Mesenchymal stem cell (in vitro differentiated cells and primary cell): ENCODE results near the gene RBM5.

Experiments
- DNase-seq: peaks from one replicate; pipeline ENCODE4 v3.0.0-alpha.2; 2013
- H2AFZ ChIP-seq: one replicate; pipeline ENCODE4 v1.6.1; 2013; ENCODE audit warnings: low read depth, mild to moderate bottlenecking, control low read depth, inconsistent platforms, low read length, moderate library complexity
- H2AK5ac ChIP-seq: 2 replicates; pipeline ENCODE4 v1.6.1; 2013; ENCODE audit warnings: low read length, moderate library complexity, mild to moderate bottlenecking, inconsistent platforms; ENCODE audit not compliant: severe bottlenecking
- H2BK120ac ChIP-seq: one replicate; pipeline ENCODE4 v1.6.1; 2013; ENCODE audit warnings: low read depth, mild to moderate bottlenecking, inconsistent platforms, low read length, moderate library complexity
- H2BK12ac ChIP-seq, 2 experiments: one replicate each; pipeline ENCODE4 v1.6.1; 2013; ENCODE audit warnings: inconsistent platforms in 2 of 2, low read length in 2 of 2, mild to moderate bottlenecking in 2 of 2, moderate library complexity in 2 of 2, control low read depth in 1 of 2
- H2BK15ac ChIP-seq: one replicate; pipeline ENCODE4 v1.6.1; 2013; ENCODE audit warnings: mild to moderate bottlenecking, low read depth, inconsistent platforms; ENCODE audit not compliant: poor library complexity, severe bottlenecking
- H2BK5ac ChIP-seq: 2 replicates; pipeline ENCODE4 v1.6.1; 2013; ENCODE audit warnings: low read depth, mild to moderate bottlenecking, low read length, control low read depth, inconsistent platforms; ENCODE audit not compliant: poor library complexity, severe bottlenecking
- H3K14ac ChIP-seq, 2 experiments: one replicate each; pipeline ENCODE4 v1.6.1; 2013; ENCODE audit warnings: inconsistent platforms in 2 of 2, low read length in 2 of 2, control low read depth in 1 of 2, mild to moderate bottlenecking in 1 of 2, moderate library complexity in 1 of 2
- H3K18ac ChIP-seq, 2 experiments: one replicate each; pipeline ENCODE4 v1.6.1; 2013; ENCODE audit warnings: inconsistent platforms in 2 of 2, low read length in 2 of 2, control low read depth in 1 of 2, low read depth in 1 of 2, mild to moderate bottlenecking in 1 of 2
- H3K23ac ChIP-seq, 2 experiments: one replicate each; pipeline ENCODE4 v1.6.1; 2013; ENCODE audit warnings: inconsistent platforms in 2 of 2, low read length in 2 of 2, mild to moderate bottlenecking in 2 of 2, moderate library complexity in 2 of 2, control low read depth in 1 of 2
- H3K27ac ChIP-seq: 2 replicates; pipeline ENCODE4 v1.5.1; 2013; ENCODE audit warnings: mild to moderate bottlenecking, moderate library complexity, low read length, control low read depth, inconsistent platforms; ENCODE audit not compliant: poor library complexity, severe bottlenecking
- H3K27me3 ChIP-seq, 2 experiments: 2 replicates each; pipeline versions ENCODE4 v1.6.1 to v1.7.0; 2013; ENCODE audit warnings: low read length in 2 of 2, mild to moderate bottlenecking in 2 of 2, moderate library complexity in 2 of 2, control low read depth in 1 of 2, inconsistent platforms in 1 of 2; ENCODE audit not compliant: control insufficient read depth in 1 of 2, insufficient read depth in 1 of 2
- H3K36me3 ChIP-seq, 2 experiments: 2 replicates each; pipeline versions ENCODE4 v1.6.1 to v1.7.0; 2013; ENCODE audit warnings: low read length in 2 of 2, control low read depth in 1 of 2, inconsistent platforms in 1 of 2, low read depth in 1 of 2, mild to moderate bottlenecking in 1 of 2; ENCODE audit not compliant: insufficient read depth in 2 of 2, control insufficient read depth in 1 of 2
- H3K4ac ChIP-seq, 2 experiments: one replicate each; pipeline ENCODE4 v1.6.1; 2013; ENCODE audit warnings: inconsistent platforms in 2 of 2, low read length in 2 of 2, mild to moderate bottlenecking in 2 of 2, moderate library complexity in 2 of 2, control low read depth in 1 of 2, low read depth in 1 of 2
- H3K4me1 ChIP-seq: 2 replicates; pipeline ENCODE4 v1.6.1; 2013; ENCODE audit warnings: low read depth, low read length, control low read depth; ENCODE audit not compliant: control insufficient read depth, insufficient read depth
- H3K4me2 ChIP-seq: 2 replicates; pipeline ENCODE4 v1.6.1; 2013; ENCODE audit warnings: low read length, mild to moderate bottlenecking, inconsistent platforms; ENCODE audit not compliant: poor library complexity, severe bottlenecking
- H3K4me3 ChIP-seq, 2 experiments: 2 replicates each; pipeline versions ENCODE4 v1.5.1 to v1.7.0; 2013; ENCODE audit warnings: low read length in 2 of 2, mild to moderate bottlenecking in 2 of 2, control low read depth in 1 of 2, low read depth in 1 of 2; ENCODE audit not compliant: insufficient read depth in 1 of 2
- H3K79me1 ChIP-seq: replicated peaks from 2 replicates; pipeline ENCODE4 v1.6.1; 2013; ENCODE audit warnings: mild to moderate bottlenecking, control low read depth, low read length, inconsistent platforms; ENCODE audit not compliant: poor library complexity, severe bottlenecking
- H3K9ac ChIP-seq: 2 replicates; pipeline ENCODE4 v1.7.0; 2013; ENCODE audit warnings: mild to moderate bottlenecking, low read length, moderate library complexity
- H3K9me3 ChIP-seq: 2 replicates; pipeline ENCODE4 v1.7.0; 2013; ENCODE audit warnings: mild to moderate bottlenecking, low read length; ENCODE audit not compliant: control insufficient read depth
- H4K8ac ChIP-seq: one replicate; pipeline ENCODE4 v1.6.1; 2013; ENCODE audit warnings: inconsistent platforms, mild to moderate bottlenecking, low read length, moderate library complexity
- H4K91ac ChIP-seq: one replicate; pipeline ENCODE4 v1.6.1; 2013; ENCODE audit warnings: mild to moderate bottlenecking, low read length, inconsistent platforms
- WGBS: methylation state at CpG from one replicate; pipeline ENCODE4 v1.1.7; 2013; ENCODE audit warnings: mixed read lengths; 5-methylcytosine and 5-hydroxymethylcytosine counted together

Gene RBM5

GRCh38 chr3:50120364-50121071, 31.8 kb downstream of the RBM5 start:
- Histone ChIP-seq H3K27me3 (peaks cover 0 to 6% of the 10 kb centered on the region in 2 experiments), H3K27ac (no peak overlapping the region), H3K4ac (no peak overlapping the region), H3K9ac (no peak overlapping the region), H2BK120ac (no peak overlapping the region), H3K4me3 (no peak overlapping the region), H4K91ac (no peak overlapping the region), H2AFZ (no peak overlapping the region), H3K18ac (no peak overlapping the region), H3K4me2 (no peak overlapping the region), H2BK15ac (no peak overlapping the region), H3K9me3 (no peaks in the 10 kb centered on the region), H3K79me1 (peaks cover 2% of the 10 kb centered on the region), H3K4me1 (peaks cover 16% of the 10 kb centered on the region), H3K23ac (no peak overlapping the region), H4K8ac (no peak overlapping the region), H3K36me3 (peaks cover 54 to 75% of the 10 kb centered on the region in 2 experiments), H2BK5ac (no peak overlapping the region), H3K14ac (no peak overlapping the region), H2AK5ac (no peak overlapping the region), H2BK12ac (no peak overlapping the region)
- DNase-seq, result no peak
- WGBS, result 95% methylated on average over 10 of the region's 10 CpGs

GRCh38 chr3:50121072-50122032, 32.6 kb downstream of the RBM5 start:
- WGBS, result 40% methylated on average over 13 of the region's 13 CpGs
- Histone ChIP-seq H3K9me3 (no peaks in the 10 kb centered on the region), H3K4ac (no peak overlapping the region), H4K8ac (no peak overlapping the region), H3K9ac (peak overlapping the region; percentile 11), H2BK12ac (no peak overlapping the region), H2BK120ac (no peak overlapping the region), H2AFZ (no peak overlapping the region), H3K27me3 (peaks cover 0 to 14% of the 10 kb centered on the region in 2 experiments), H3K4me3 (no peak overlapping the region), H3K18ac (no peak overlapping the region), H3K36me3 (peaks cover 46 to 66% of the 10 kb centered on the region in 2 experiments), H2AK5ac (no peak overlapping the region), H3K4me1 (peaks cover 25% of the 10 kb centered on the region), H3K23ac (no peak overlapping the region), H3K79me1 (no peaks in the 10 kb centered on the region), H3K4me2 (no peak overlapping the region), H4K91ac (no peak overlapping the region), H2BK15ac (no peak overlapping the region), H2BK5ac (no peak overlapping the region), H3K27ac (no peak overlapping the region), H3K14ac (no peak overlapping the region)
- DNase-seq, result peak; percentile 82

GRCh38 chr3:50122071-50122470, 33.4 kb downstream of the RBM5 start:
- Histone ChIP-seq H2BK5ac (no peak overlapping the region), H3K18ac (no peak overlapping the region), H3K9ac (peak overlapping the region; percentile 11), H3K27me3 (peaks cover 0 to 17% of the 10 kb centered on the region in 2 experiments), H4K91ac (no peak overlapping the region), H3K27ac (no peak overlapping the region), H2AK5ac (no peak overlapping the region), H3K4ac (no peak overlapping the region), H3K4me2 (no peak overlapping the region), H4K8ac (no peak overlapping the region), H3K14ac (no peak overlapping the region), H2AFZ (no peak overlapping the region), H2BK12ac (peak overlapping the region in 1 of 2 experiments; percentile 22), H3K79me1 (no peaks in the 10 kb centered on the region), H3K4me3 (no peak overlapping the region), H3K9me3 (no peaks in the 10 kb centered on the region), H3K4me1 (peaks cover 32% of the 10 kb centered on the region), H3K23ac (no peak overlapping the region), H2BK15ac (no peak overlapping the region), H3K36me3 (peaks cover 39 to 60% of the 10 kb centered on the region in 2 experiments), H2BK120ac (no peak overlapping the region)
- WGBS, result 92% methylated on average over 2 of the region's 2 CpGs
- no peak for DNase-seq
